HT-29 (cell line): ENCODE data around the gene CRYZ. TPM values are rescaled to one million over a fixed set of nuclear protein-coding genes. Genes with fewer than 3 reads are reported as not detected.
"Not testable (repeated sequence)": the region's sequence is repeated elsewhere in the genome, so short reads cannot be mapped to it uniquely, and the experiment has no call there.

Experiments
- DNase-seq: peaks from one replicate; pipeline ENCODE4 v3.0.0-alpha.2; 2015; ENCODE audit warnings: low spot score
- total RNA-seq: library from RNA; depleted of rRNA; stranded (reverse); fragments of >200 nt; shearing (Covaris generic); gene quantifications from 2 replicates; pipeline ENCODE4 v1.2.3, GENCODE V29; 2014; rRNA removed

CRYZ gene, protein sequence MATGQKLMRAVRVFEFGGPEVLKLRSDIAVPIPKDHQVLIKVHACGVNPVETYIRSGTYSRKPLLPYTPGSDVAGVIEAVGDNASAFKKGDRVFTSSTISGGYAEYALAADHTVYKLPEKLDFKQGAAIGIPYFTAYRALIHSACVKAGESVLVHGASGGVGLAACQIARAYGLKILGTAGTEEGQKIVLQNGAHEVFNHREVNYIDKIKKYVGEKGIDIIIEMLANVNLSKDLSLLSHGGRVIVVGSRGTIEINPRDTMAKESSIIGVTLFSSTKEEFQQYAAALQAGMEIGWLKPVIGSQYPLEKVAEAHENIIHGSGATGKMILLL
- 66.0 and 67.1 TPM in 2 replicates for total RNA-seq

DNA sequence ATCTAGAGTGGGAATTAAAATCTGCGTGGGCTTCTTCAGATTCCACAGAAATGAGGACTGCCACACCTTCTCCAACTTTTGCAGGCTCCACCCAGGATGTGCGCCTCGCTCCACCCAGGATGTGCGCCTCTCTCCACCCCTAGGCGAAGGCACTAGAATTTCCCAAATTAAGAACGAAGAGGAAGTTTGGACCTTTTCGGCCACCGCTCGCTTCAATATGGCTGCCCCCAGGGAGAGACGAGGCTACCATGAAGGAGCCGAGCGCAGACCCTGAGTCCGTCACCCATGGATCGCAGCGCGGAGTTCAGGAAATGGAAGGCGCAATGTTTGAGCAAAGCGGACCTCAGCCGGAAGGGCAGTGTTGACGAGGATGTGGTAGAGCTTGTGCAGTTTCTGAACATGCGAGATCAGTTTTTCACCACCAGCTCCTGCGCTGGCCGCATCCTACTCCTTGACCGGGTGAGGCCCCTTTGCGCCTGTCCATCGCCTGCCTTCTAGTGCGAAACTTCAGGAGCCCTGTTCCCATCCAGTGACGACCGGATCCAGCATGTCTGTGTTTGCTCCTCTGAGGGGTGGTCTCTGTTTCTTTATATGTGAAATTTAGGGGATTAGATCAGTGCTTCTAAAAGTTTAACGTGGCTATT lies at the start of gene CRYZ, which contains the start of gene TYW3:
TSS of gene CRYZ (minus strand) at position 91 of the 644 bp plus-strand sequence. CDS start 8,229 bp downstream, outside the sequence.
TSS of gene TYW3 (plus strand) at position 193 of the 644 bp plus-strand sequence. CDS start at position 286, 93 bp downstream.
- peak; percentile 86 for DNase-seq

DNA sequence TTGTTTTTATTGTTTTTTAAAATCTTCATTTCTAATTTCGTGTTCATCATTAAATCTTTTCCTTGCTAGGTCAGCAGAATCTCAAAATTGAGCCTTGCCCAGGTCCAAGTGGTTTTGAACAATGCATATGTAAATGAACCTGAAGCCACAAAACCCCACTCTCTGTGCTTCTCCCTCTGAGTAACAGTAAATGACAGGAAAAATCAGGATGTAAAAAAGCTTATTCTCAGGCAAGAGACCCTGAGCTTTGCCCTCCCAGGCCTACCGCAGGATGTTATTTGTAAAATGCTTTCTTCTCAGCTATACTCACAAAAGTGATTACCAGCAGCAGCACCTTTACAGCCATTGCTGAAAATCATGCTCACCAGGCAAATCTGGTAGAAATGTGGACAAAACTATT lies 47.7 kb upstream of the CRYZ start:
- DNase-seq: no peak

DNA sequence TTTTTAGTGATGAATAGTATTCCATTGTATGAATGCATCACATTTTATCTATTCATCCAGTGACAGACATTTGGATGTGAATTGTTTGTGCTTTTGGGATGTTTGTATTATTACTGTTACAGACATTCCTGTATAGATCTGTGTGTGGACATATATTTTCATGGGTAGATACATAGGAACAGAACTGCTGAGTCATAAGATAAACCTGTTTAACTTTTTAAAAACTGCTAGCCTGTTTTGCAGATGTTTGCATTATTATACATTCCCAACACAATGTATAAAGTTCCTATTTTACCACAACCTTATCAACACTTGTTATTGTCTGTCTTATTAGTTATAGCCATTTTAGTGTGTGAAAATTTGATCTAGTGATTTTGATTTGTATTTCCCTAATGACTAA lies 46.9 kb upstream of the CRYZ start:
- DNase-seq: no peak

GRCh38 chr1:74777525-74777924 lies 44.7 kb upstream of the CRYZ start:
- no peak for DNase-seq

GRCh38 chr1:74775735-74776134 lies 42.9 kb upstream of the CRYZ start:
- no peak for DNase-seq

GRCh38 chr1:74773582-74773981 lies 40.7 kb upstream of the CRYZ start:
- no peak for DNase-seq

DNA sequence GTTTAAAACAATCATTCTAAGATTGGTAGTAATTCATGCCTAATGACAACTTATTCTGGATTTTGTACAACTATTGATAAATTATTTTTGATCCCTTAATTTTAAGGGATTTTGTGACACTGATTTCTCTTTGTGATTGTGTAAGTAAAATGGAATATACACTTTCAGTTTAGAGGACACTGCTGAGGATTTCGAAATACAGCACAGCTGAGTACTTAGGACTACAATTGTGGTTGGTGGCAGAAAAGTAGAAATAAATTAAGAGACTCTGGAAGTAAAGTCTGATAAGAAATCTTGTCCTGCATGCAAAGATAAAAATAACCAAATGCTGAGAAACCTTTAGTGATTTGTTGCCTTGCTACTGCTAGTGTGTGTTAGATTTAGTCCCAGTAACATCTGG lies 40.1 kb upstream of the CRYZ start:
- DNase-seq: no peak

- peak; percentile 70 for DNase-seq
Observed at GRCh38 chr1:74771913-74772515, 39.2 kb upstream of the CRYZ start.

DNA sequence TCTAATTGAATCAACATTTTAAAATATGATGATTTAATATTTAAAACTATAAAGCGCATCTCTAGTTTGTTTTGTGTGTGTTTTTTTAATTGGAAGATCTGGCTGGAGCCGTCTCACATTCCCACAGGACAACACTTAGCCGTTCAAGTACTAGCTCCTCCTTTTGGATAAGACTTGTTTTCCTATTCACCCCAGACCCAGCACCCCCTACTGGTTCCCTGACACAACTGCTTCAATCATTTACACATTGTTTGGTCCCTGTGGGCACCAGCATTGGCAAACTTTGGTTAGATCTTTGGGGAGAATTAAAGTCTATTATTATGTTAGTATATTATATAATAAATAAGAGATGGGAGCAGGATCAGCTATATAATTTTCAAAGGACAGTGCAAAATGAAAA lies 34.6 kb upstream of the CRYZ start:
- DNase-seq: peak; percentile 8

GRCh38 chr1:74766579-74766978 lies 33.7 kb upstream of the CRYZ start:
- no peak for DNase-seq

GRCh38 chr1:74763807-74764206 lies 31.0 kb upstream of the CRYZ start:
- no peak for DNase-seq

DNA sequence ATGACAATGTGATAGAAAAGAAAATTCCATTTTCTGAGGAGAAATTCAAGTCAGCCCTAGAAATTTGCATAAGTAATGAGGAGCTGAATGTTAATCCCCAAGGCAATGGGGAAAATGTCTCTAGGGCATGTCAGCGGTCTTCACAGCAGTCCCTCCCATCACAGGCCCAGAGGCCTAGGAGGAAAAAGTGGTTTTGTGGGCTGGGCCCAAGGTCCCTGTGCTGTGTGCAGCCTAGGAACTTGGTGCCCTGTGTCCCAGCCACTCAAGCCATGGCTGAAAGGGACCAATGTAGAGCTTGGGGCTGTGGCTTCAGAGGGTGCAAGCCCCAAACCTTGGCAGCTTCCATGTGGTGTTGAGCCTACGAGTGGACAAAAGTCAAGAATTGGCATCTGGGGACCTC lies 23.8 kb upstream of the CRYZ start:
- not testable (repeated sequence) for DNase-seq

DNA sequence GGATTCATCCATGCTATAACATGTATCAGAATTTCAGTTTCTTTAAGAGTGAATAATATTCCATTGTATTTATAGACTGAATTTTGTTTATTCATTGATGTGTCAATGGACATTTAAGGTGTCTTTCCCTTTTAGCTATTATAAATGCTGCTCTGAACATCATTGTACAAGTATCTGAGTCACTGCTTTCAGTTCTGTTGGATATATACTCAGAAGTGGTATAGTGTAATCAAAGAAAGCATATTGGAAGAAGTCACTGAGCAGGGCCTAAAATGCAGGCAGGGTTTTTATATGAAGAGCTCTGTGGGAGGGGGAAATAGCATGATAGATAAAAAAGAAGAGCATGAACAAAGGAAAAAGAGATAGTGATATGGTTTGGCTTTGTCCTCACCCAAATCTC lies 22.6 kb upstream of the CRYZ start:
- DNase-seq: no peak

DNA sequence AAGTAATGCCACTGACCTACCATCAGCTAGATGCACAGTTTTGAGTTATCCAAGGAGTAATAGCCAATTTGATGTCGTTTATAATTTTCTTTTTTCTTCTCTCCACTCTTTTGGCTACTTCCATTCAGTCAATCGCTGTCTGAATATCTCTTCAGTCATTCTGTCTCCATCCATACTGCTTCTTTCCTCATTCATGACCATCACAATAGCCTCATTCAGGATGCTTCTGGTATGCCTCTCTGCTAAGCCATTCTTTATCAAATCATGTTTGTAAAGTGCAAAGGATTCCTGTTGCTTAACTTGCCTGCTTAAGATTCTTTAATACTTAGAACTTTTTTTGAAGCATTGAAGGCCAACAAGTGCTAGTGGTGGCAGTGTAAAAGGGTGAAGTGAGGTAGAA lies 20.3 kb upstream of the CRYZ start:
- DNase-seq: no peak

DNA sequence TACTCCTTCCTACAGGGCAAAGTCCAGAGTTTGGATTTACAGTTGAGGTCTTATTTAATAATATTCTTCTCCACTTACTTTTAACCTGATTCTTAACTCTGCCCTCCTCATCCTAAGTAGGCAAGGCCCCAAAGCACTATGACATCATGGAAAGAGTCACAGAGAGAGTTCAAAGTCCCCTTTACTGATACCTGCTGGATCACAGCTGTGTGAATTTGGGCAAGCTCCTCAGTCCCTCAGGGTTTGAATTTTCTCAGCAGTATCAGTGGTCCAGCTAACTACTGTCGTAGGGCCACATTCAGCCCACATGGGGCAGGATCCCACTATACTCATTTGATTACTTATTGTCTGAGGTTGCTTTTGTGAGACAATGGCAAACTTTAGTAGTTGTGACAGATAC lies 16.1 kb upstream of the CRYZ start:
- peak; percentile 29 for DNase-seq

- not testable (repeated sequence) for DNase-seq
Observed at GRCh38 chr1:74745247-74745646, 12.4 kb upstream of the CRYZ start.

GRCh38 chr1:74740307-74740980 lies 7.6 kb upstream of the CRYZ start:
- DNase-seq: not testable (repeated sequence)

GRCh38 chr1:74737333-74737732 lies 4.5 kb upstream of the CRYZ start:
- DNase-seq: no peak

DNA sequence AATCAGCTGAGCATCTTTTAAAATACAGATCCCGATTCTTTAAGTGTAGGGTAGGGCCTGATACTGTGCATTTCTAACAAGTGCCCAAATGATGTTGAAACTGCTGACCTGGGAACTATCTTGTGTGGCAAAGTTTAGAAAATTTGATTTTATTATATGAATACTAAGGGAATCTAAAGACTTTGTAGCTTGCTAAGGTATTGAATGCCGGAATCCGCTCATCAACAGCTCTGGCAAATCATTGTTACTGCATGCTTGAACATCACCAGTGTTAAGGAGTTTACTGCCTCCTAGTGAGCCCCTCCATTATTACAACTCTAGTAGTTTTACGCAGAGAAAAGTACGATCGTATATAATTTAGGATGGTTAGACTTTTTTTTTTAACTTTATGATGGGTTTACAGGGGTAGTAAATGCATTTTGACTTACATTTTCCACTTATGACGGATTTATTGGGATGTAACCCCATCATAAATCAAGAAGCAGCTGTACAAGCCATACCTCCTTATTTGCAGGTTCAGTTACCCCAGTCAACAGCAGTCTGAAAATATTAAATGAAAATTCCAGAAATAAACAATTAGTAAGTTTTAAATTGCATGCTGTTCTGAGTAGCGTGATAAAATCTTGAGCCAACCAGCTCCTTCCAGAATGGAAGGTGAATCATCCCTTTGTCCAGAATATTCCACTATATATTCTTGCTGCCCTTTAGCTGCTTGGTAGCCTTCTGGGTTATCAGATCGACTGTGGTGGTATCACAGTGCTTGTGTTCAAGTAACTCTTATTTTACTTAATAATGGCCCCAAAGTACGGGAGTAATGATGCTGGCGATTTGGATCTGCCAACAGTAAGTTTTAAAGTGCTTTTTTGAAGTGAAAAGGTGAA lies 994 bp upstream of the CRYZ start:
- DNase-seq: peak; percentile 85

DNA sequence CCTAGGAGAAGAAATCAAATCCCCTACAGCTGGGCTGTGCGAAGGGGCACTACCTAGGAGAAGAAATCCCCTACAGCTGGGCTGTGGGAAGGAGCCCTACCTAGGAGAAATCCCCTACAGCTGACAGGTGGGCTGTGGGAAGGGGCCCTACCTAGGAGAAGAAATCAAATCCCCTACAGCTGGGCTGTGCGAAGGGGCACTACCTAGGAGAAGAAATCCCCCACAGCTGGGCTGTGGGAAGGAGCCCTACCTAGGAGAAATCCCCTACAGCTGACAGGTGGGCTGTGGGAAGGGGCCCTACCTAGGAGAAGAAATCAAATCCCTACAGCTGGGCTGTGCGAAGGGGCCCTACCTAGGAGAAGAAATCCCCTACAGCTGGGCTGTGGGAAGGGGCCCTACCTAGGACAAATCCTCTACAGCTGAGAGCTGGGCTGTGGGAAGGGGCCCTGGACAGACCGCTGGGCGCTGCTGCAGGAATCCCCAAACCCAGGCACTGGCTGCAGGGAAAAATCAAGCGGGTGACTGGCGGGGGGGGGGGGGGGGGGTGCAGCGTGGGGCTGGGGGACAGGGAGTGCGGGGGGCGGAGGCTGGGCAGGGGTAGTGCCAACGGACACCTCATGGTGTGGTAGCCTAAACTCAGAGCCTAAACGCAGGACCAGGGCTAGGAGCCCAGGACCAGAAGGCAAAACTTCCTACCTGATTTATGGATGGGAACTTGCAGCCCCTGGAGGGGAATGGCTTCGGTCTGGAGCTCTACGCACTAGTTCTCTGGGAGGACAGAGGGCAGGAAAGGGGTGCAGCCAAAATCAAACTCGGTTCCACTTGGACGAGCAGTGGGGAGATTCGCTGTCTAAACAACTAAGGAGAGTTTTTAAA lies 541 bp downstream of the CRYZ start:
- DNase-seq: peak; percentile 4
